ENCODE results near the gene SYT10.
"Not testable (repeated sequence)": the region's sequence is repeated elsewhere in the genome, so short reads cannot be mapped to it uniquely, and the experiment has no call there.

Gene SYT10

GRCh38 chr12:33427071-33427470 is 12.5 kb downstream of the SYT10 start:
- no peak overlapping the region for H3K23ac ChIP-seq (ENCODE audit: low read length in 2 of 2)
- no peak overlapping the region for H3K9ac ChIP-seq (ENCODE audit: low read length)
- no peak overlapping the region for H2BK15ac ChIP-seq (ENCODE audit: low read depth, poor library complexity, severe bottlenecking)
- H2AK5ac ChIP-seq (ENCODE audit: low read length, severe bottlenecking): no peak overlapping the region
- H3K4me1 ChIP-seq (ENCODE audit: control insufficient read depth, insufficient read depth, low read depth, low read length): no peaks in the 10 kb centered on the region
- no peak overlapping the region for H3K14ac ChIP-seq (ENCODE audit: low read length in 2 of 2)
- H2BK12ac ChIP-seq (ENCODE audit: low read length in 2 of 2): no peak overlapping the region
- no peak overlapping the region for H3K4me3 ChIP-seq (ENCODE audit: insufficient read depth in 1 of 2, low read depth in 1 of 2, low read length in 2 of 2)
- H4K91ac ChIP-seq (ENCODE audit: low read length): no peak overlapping the region
- WGBS: no CpG with 5 or more reads among the region's 2 CpGs
- no peak overlapping the region for H3K18ac ChIP-seq (ENCODE audit: low read depth in 1 of 2, low read length in 2 of 2)
- no peak for DNase-seq
- H3K9me3 ChIP-seq (ENCODE audit: control insufficient read depth, low read length): no peaks in the 10 kb centered on the region
- H4K8ac ChIP-seq (ENCODE audit: low read length): no peak overlapping the region
- no peak overlapping the region for H3K4me2 ChIP-seq (ENCODE audit: low read length, poor library complexity, severe bottlenecking)
- no peak overlapping the region for H2BK120ac ChIP-seq (ENCODE audit: low read depth, low read length)
- H3K4ac ChIP-seq (ENCODE audit: low read depth in 1 of 2, low read length in 2 of 2): no peak overlapping the region
- no peak overlapping the region for H2AFZ ChIP-seq (ENCODE audit: low read depth, low read length)
- no peaks in the 10 kb centered on the region for H3K79me1 ChIP-seq (replicated peaks; ENCODE audit: low read length, poor library complexity, severe bottlenecking)
- H2BK5ac ChIP-seq (ENCODE audit: low read depth, low read length, poor library complexity, severe bottlenecking): no peak overlapping the region
- no peaks in the 10 kb centered on the region for H3K36me3 ChIP-seq (ENCODE audit: control insufficient read depth in 1 of 2, insufficient read depth in 2 of 2, low read depth in 1 of 2, low read length in 2 of 2)
- no peaks in the 10 kb centered on the region for H3K27me3 ChIP-seq (ENCODE audit: control insufficient read depth in 1 of 2, insufficient read depth in 1 of 2, low read length in 2 of 2)
- H3K27ac ChIP-seq (ENCODE audit: low read length, poor library complexity, severe bottlenecking): no peak overlapping the region

DNA sequence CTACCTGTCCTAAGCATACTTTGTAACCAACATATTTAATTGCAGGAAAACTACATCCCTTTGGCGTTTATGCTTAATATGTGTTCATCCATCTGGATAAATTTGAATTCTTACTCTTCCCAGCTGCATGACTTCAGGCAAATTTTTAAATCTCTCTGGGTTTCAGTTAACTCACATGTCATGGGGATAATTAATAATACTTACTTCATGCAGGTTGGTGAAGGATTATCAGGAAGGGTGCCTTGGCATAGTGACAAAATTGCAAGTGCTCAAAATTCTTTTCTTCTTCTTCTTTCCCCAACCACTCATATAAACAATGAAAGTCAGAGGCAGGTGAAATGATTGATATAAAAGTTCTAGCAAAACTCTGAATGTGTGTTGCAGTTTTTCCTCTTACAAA is 15.9 kb downstream of the SYT10 start:
- Histone ChIP-seq H3K4me3 (ENCODE audit: insufficient read depth in 1 of 2, low read depth in 1 of 2, low read length in 2 of 2) (no peak overlapping the region), H2BK15ac (ENCODE audit: low read depth, poor library complexity, severe bottlenecking) (no peak overlapping the region), H3K36me3 (ENCODE audit: control insufficient read depth in 1 of 2, insufficient read depth in 2 of 2, low read depth in 1 of 2, low read length in 2 of 2) (no peaks in the 10 kb centered on the region), H3K18ac (ENCODE audit: low read depth in 1 of 2, low read length in 2 of 2) (no peak overlapping the region), H3K4ac (ENCODE audit: low read depth in 1 of 2, low read length in 2 of 2) (no peak overlapping the region), H3K14ac (ENCODE audit: low read length in 2 of 2) (no peak overlapping the region), H2AK5ac (ENCODE audit: low read length, severe bottlenecking) (no peak overlapping the region), H4K8ac (ENCODE audit: low read length) (no peak overlapping the region), H3K9ac (ENCODE audit: low read length) (no peak overlapping the region), H2AFZ (ENCODE audit: low read depth, low read length) (no peak overlapping the region), H3K27ac (ENCODE audit: low read length, poor library complexity, severe bottlenecking) (no peak overlapping the region), H3K79me1 (replicated peaks; ENCODE audit: low read length, poor library complexity, severe bottlenecking) (no peaks in the 10 kb centered on the region), H3K4me2 (ENCODE audit: low read length, poor library complexity, severe bottlenecking) (no peak overlapping the region), H3K9me3 (ENCODE audit: control insufficient read depth, low read length) (no peaks in the 10 kb centered on the region), H3K23ac (ENCODE audit: low read length in 2 of 2) (no peak overlapping the region), H2BK12ac (ENCODE audit: low read length in 2 of 2) (no peak overlapping the region), H2BK5ac (ENCODE audit: low read depth, low read length, poor library complexity, severe bottlenecking) (no peak overlapping the region), H4K91ac (ENCODE audit: low read length) (no peak overlapping the region), H2BK120ac (ENCODE audit: low read depth, low read length) (no peak overlapping the region), H3K4me1 (ENCODE audit: control insufficient read depth, insufficient read depth, low read depth, low read length) (no peaks in the 10 kb centered on the region), H3K27me3 (ENCODE audit: control insufficient read depth in 1 of 2, insufficient read depth in 1 of 2, low read length in 2 of 2) (no peaks in the 10 kb centered on the region)
- WGBS: no CpG with 5 or more reads among the region's 1 CpG
- DNase-seq: no peak

- not testable (repeated sequence) for H3K27ac ChIP-seq (ENCODE audit: low read length, poor library complexity, severe bottlenecking); H3K4me2 ChIP-seq (ENCODE audit: low read length, poor library complexity, severe bottlenecking); H3K9me3 ChIP-seq (ENCODE audit: control insufficient read depth, low read length); H2BK120ac ChIP-seq (ENCODE audit: low read depth, low read length); H3K9ac ChIP-seq (ENCODE audit: low read length); H3K79me1 ChIP-seq (replicated peaks; ENCODE audit: low read length, poor library complexity, severe bottlenecking); H2AFZ ChIP-seq (ENCODE audit: low read depth, low read length); H3K4me1 ChIP-seq (ENCODE audit: control insufficient read depth, insufficient read depth, low read depth, low read length); H3K18ac ChIP-seq (ENCODE audit: low read depth in 1 of 2, low read length in 2 of 2); H4K91ac ChIP-seq (ENCODE audit: low read length); H3K23ac ChIP-seq (ENCODE audit: low read length in 2 of 2); H4K8ac ChIP-seq (ENCODE audit: low read length); H2AK5ac ChIP-seq (ENCODE audit: low read length, severe bottlenecking); H3K27me3 ChIP-seq (ENCODE audit: control insufficient read depth in 1 of 2, insufficient read depth in 1 of 2, low read length in 2 of 2); H2BK15ac ChIP-seq (ENCODE audit: low read depth, poor library complexity, severe bottlenecking); H2BK5ac ChIP-seq (ENCODE audit: low read depth, low read length, poor library complexity, severe bottlenecking); H3K4ac ChIP-seq (ENCODE audit: low read depth in 1 of 2, low read length in 2 of 2); H3K36me3 ChIP-seq (ENCODE audit: control insufficient read depth in 1 of 2, insufficient read depth in 2 of 2, low read depth in 1 of 2, low read length in 2 of 2); H3K4me3 ChIP-seq (ENCODE audit: insufficient read depth in 1 of 2, low read depth in 1 of 2, low read length in 2 of 2); H2BK12ac ChIP-seq (ENCODE audit: low read length in 2 of 2); H3K14ac ChIP-seq (ENCODE audit: low read length in 2 of 2); DNase-seq
- WGBS: 91% methylated on average over 3 of the region's 6 CpGs
These were observed 27.2 kb downstream of the SYT10 start for GRCh38 chr12:33412410-33412809.

GRCh38 chr12:33383503-33383902 is 56.1 kb downstream of the SYT10 start:
- Histone ChIP-seq H2AK5ac (ENCODE audit: low read length, severe bottlenecking) (no peak overlapping the region), H3K14ac (ENCODE audit: low read length in 2 of 2) (no peak overlapping the region), H2BK15ac (ENCODE audit: low read depth, poor library complexity, severe bottlenecking) (no peak overlapping the region), H3K79me1 (replicated peaks; ENCODE audit: low read length, poor library complexity, severe bottlenecking) (no peaks in the 10 kb centered on the region), H3K4me3 (ENCODE audit: insufficient read depth in 1 of 2, low read depth in 1 of 2, low read length in 2 of 2) (no peak overlapping the region), H2AFZ (ENCODE audit: low read depth, low read length) (no peak overlapping the region), H3K36me3 (ENCODE audit: control insufficient read depth in 1 of 2, insufficient read depth in 2 of 2, low read depth in 1 of 2, low read length in 2 of 2) (no peaks in the 10 kb centered on the region), H3K9ac (ENCODE audit: low read length) (no peak overlapping the region), H4K8ac (ENCODE audit: low read length) (no peak overlapping the region), H3K23ac (ENCODE audit: low read length in 2 of 2) (no peak overlapping the region), H3K27ac (ENCODE audit: low read length, poor library complexity, severe bottlenecking) (no peak overlapping the region), H3K27me3 (ENCODE audit: control insufficient read depth in 1 of 2, insufficient read depth in 1 of 2, low read length in 2 of 2) (no peaks in the 10 kb centered on the region), H3K4me2 (ENCODE audit: low read length, poor library complexity, severe bottlenecking) (no peak overlapping the region), H2BK120ac (ENCODE audit: low read depth, low read length) (no peak overlapping the region), H2BK5ac (ENCODE audit: low read depth, low read length, poor library complexity, severe bottlenecking) (no peak overlapping the region), H3K4me1 (ENCODE audit: control insufficient read depth, insufficient read depth, low read depth, low read length) (no peaks in the 10 kb centered on the region), H3K9me3 (ENCODE audit: control insufficient read depth, low read length) (no peaks in the 10 kb centered on the region), H3K4ac (ENCODE audit: low read depth in 1 of 2, low read length in 2 of 2) (no peak overlapping the region), H4K91ac (ENCODE audit: low read length) (no peak overlapping the region), H3K18ac (ENCODE audit: low read depth in 1 of 2, low read length in 2 of 2) (no peak overlapping the region), H2BK12ac (ENCODE audit: low read length in 2 of 2) (no peak overlapping the region)
- no peak for DNase-seq
- WGBS: 83% methylated on average over 2 of the region's 4 CpGs

Measured in mesenchymal stem cell (in vitro differentiated cells and primary cell).